PC-3 (cell line): ENCODE measurements around the gene GRK6. TPM values are rescaled to one million over a fixed set of nuclear protein-coding genes. Genes with fewer than 3 reads are reported as not detected.

ENCODE experiments used
- ATAC-seq: fragments of 200-7000 bp; cut with Tn5 transposase; 2 replicates; pipeline ENCODE4 v1.9.1; 2020; ENCODE audit warnings: mild to moderate bottlenecking, moderate library complexity
- BruUV-seq: library from RNA; stranded (reverse); fragments of 400-500 nt; replicated peaks from 2 replicates; lab custom pipeline; 2021; lab: Mats Ljungman, UMichigan
- CTCF ChIA-PET: fragments of 300-600 bp; sonication (Branson Sonifier 250); formaldehyde crosslinking; loops from one replicate; lab custom pipeline; 2022; ENCODE audit warnings: antibody characterized with exemption; lab: Charles Lee
- POLR2A ChIA-PET: fragments of 300-600 bp; sonication (Branson Sonifier 250); formaldehyde crosslinking; loops from one replicate; lab custom pipeline; 2022; ENCODE audit warnings: antibody characterized with exemption; ENCODE audit not compliant: unreplicated experiment; lab: Charles Lee
- DNase-seq: peaks from one replicate; pipeline ENCODE4 v3.0.0-alpha.2; 2015
- H2AFZ ChIP-seq: fragments of 300-600 bp; sonication (generic); 2 replicates; pipeline ENCODE4 v1.6.0; 2016; ENCODE audit warnings: antibody characterized with exemption, low read length
- H3F3A ChIP-seq: fragments of 300-600 bp; sonication (generic); one replicate; pipeline ENCODE4 v1.6.0; 2017; ENCODE audit warnings: antibody characterized with exemption, low read length, control low read depth, mild to moderate bottlenecking; ENCODE audit not compliant: unreplicated experiment
- H3K27ac ChIP-seq: fragments of 300-600 bp; sonication (generic); 2 replicates; pipeline ENCODE4 v1.5.1; 2016; ENCODE audit warnings: mild to moderate bottlenecking, low read length
- H3K27me3 ChIP-seq: fragments of 300-600 bp; sonication (generic); 2 replicates; pipeline ENCODE4 v1.6.1; 2016; ENCODE audit warnings: low read length, mixed read lengths
- H3K36me3 ChIP-seq: fragments of 300-600 bp; sonication (generic); 2 replicates; pipeline ENCODE4 v1.6.1; 2016; ENCODE audit warnings: low read depth, mixed run types, low read length, mixed read lengths
- H3K4me1 ChIP-seq: fragments of 300-600 bp; sonication (generic); 2 replicates; pipeline ENCODE4 v1.5.1; 2016; ENCODE audit warnings: low read length; ENCODE audit not compliant: insufficient read depth
- H3K4me2 ChIP-seq: fragments of 300-600 bp; sonication (generic); 2 replicates; pipeline ENCODE4 v1.6.0; 2016; ENCODE audit warnings: low read length
- H3K4me3 ChIP-seq: fragments of 300-600 bp; sonication (generic); 2 replicates; pipeline ENCODE4 v1.5.1; 2016; ENCODE audit warnings: mild to moderate bottlenecking, low read length, mixed read lengths
- H3K79me2 ChIP-seq: fragments of 300-600 bp; sonication (generic); 2 replicates; pipeline ENCODE4 v1.6.1; 2017; ENCODE audit warnings: low read length, mixed read lengths
- H3K9ac ChIP-seq: fragments of 300-600 bp; sonication (generic); 2 replicates; pipeline ENCODE4 v1.6.0; 2016; ENCODE audit warnings: mild to moderate bottlenecking, low read length
- H3K9me2 ChIP-seq: fragments of 300-600 bp; sonication (generic); replicated peaks from 2 replicates; pipeline ENCODE4 v1.6.1; 2016; ENCODE audit warnings: mixed run types, low read length, mixed read lengths
- H3K9me3 ChIP-seq: fragments of 300-600 bp; sonication (generic); 2 replicates; pipeline ENCODE4 v1.6.1; 2016; ENCODE audit warnings: low read length, mixed read lengths
- H4K20me1 ChIP-seq: fragments of 300-600 bp; sonication (generic); 2 replicates; pipeline ENCODE4 v1.6.1; 2016; ENCODE audit warnings: low read length, mixed read lengths
- CTCF ChIP-seq: fragments of 300-600 bp; sonication (generic); conservative IDR thresholded peaks from 2 replicates; pipeline ENCODE4 v1.5.1; 2017; ENCODE audit warnings: antibody characterized with exemption, low read depth, mild to moderate bottlenecking, low read length
- EZH2 ChIP-seq: fragments of 300-600 bp; sonication (generic); IDR thresholded peaks from one replicate; pipeline ENCODE4 v1.6.1; 2017; ENCODE audit warnings: antibody characterized with exemption, mild to moderate bottlenecking, low read length; ENCODE audit not compliant: unreplicated experiment
- EZH2phosphoT487 ChIP-seq: fragments of 300-600 bp; sonication (generic); IDR thresholded peaks from 2 replicates; pipeline ENCODE4 v1.6.1; 2018; ENCODE audit warnings: mild to moderate bottlenecking, antibody characterized with exemption, low read length, borderline replicate concordance
- intact Hi-C: fragments of 100-400 bp; cut with micrococcal nuclease; formaldehyde crosslinking; loops from 2 replicates; pipeline ENCODE4 v1.9.0; 2023
- total RNA-seq: library from RNA; depleted of rRNA; stranded (reverse); fragments of >200 nt; gene quantifications from 2 replicates; pipeline ENCODE4 v1.2.3, GENCODE V29; 2014

GRK6 gene
- total RNA-seq, 1 experiment from 2014 or later = 69.9 TPM

GRCh38 chr5:177449140-177450061 is 22.9 kb downstream of the GRK6 start:
- Histone ChIP-seq H3K9ac (no peak overlapping the region), H3K36me3 (no peaks in the 10 kb centered on the region), H3K79me2 (peaks cover 41% of the 10 kb centered on the region), H3K4me2 (no peak overlapping the region), H3F3A (peaks cover 7% of the 10 kb centered on the region), H3K4me3 (no peak overlapping the region), H2AFZ (no peak overlapping the region), H3K9me3 (no peaks in the 10 kb centered on the region), H3K4me1 (peaks cover 31% of the 10 kb centered on the region), H3K27ac (no peak overlapping the region), H3K9me2 (no peaks in the 10 kb centered on the region), H3K27me3 (no peaks in the 10 kb centered on the region), H4K20me1 (no peaks in the 10 kb centered on the region)
- ChIA-PET POLR2A (interaction anchor here (0.5 kb wide), 1 partner anchor 23 kb away, joined by 10 read pairs; the partner anchor contains the start of gene GRK6), CTCF (no interaction called here)
- BruUV-seq = no TSS peak
- DNase-seq = no peak
- TF ChIP-seq EZH2 (no peak), EZH2phosphoT487 (no peak), CTCF (no peak)
- no peak for ATAC-seq
- intact Hi-C loops = no loop called here

- Histone ChIP-seq H3K9me3 (no peaks in the 10 kb centered on the region), H3K4me2 (no peak overlapping the region), H4K20me1 (no peaks in the 10 kb centered on the region), H3K4me3 (no peak overlapping the region), H3K9me2 (no peaks in the 10 kb centered on the region), H3K4me1 (peaks cover 33% of the 10 kb centered on the region), H3K27ac (no peak overlapping the region), H3K36me3 (no peaks in the 10 kb centered on the region), H3F3A (peaks cover 7% of the 10 kb centered on the region), H3K9ac (no peak overlapping the region), H3K27me3 (no peaks in the 10 kb centered on the region), H3K79me2 (peaks cover 26% of the 10 kb centered on the region), H2AFZ (no peak overlapping the region)
- TF ChIP-seq CTCF = no peak
- ChIA-PET CTCF (no interaction called here), POLR2A (interaction anchor here (1.0 kb wide), 1 partner anchor 25 kb away, joined by 16 read pairs; the partner anchor contains the start of gene GRK6)
- ATAC-seq (no peak), DNase-seq (no peak)
- BruUV-seq = no TSS peak
- intact Hi-C loops = no loop called here
These were observed 24.4 kb downstream of the GRK6 start for GRCh38 chr5:177450667-177451424.
